ENCODE data around the gene REEP1.

REEP1 gene

GRCh38 chr2:86296947-86297346 is 40.5 kb downstream of the REEP1 start (continued):
- TF ChIP-seq ZNF112 (tag by site-specific recombination; IDR thresholded peaks at IDR 0.05) (no peak), ZBTB49 (tag by site-specific recombination; IDR thresholded peaks at IDR 0.05; ENCODE audit: low read depth) (no peak), ZNF776 (tag by site-specific recombination; IDR thresholded peaks at IDR 0.05; ENCODE audit: borderline replicate concordance) (no peak), INSM2 (tag by site-specific recombination; IDR thresholded peaks at IDR 0.05) (no peak), ZNF37A (tag by site-specific recombination; IDR thresholded peaks at IDR 0.05) (no peak), GFI1B (tag by site-specific recombination; IDR thresholded peaks at IDR 0.05) (no peak), ZFHX2 (tag by site-specific recombination; conservative IDR thresholded peaks at IDR 0.05) (no peak)

GRCh38 chr2:86295066-86295465 is 42.4 kb downstream of the REEP1 start:
- Histone ChIP-seq H3K36me3 (ENCODE audit: control insufficient read depth in 2 of 2, insufficient read depth in 1 of 2, low read length in 2 of 2) (no peaks in the 10 kb centered on the region), H3K27ac (ENCODE audit: extremely low read depth, low read depth, low read length) (no peak overlapping the region), H3K4me3 (ENCODE audit: low read depth, low read length) (no peak overlapping the region), H3K9me3 (ENCODE audit: control insufficient read depth, insufficient read depth, low read depth, low read length) (no peaks in the 10 kb centered on the region), H3K4me1 (ENCODE audit: control insufficient read depth, insufficient read depth, low read length) (peaks cover 7% of the 10 kb centered on the region; the same call in 1 of the 2 replicates)
- TF ChIP-seq TRIM28 (IDR thresholded peaks at IDR 0.05; ENCODE audit: borderline replicate concordance, low read length), result no peak
- ChIA-PET CTCF (interaction anchor here (0.7 to 1.5 kb wide), 2 partner anchors 51 to 78 kb away, joined by 3 to 4 read pairs; no protein-coding TSS in a partner anchor), POLR2A (no interaction called here)

GRCh38 chr2:86293612-86294011 is 43.8 kb downstream of the REEP1 start:
- no peak for TF ChIP-seq SETDB1 (IDR thresholded peaks at IDR 0.05; ENCODE audit: insufficient read length, low read length)
- TF ChIP-seq ZNF292 (tag by site-specific recombination; IDR thresholded peaks at IDR 0.05; ENCODE audit: borderline replicate concordance, low read depth), result no peak
- TF ChIP-seq ZNF148 (tag by site-specific recombination; IDR thresholded peaks at IDR 0.05; ENCODE audit: borderline replicate concordance), result no peak
- TF ChIP-seq ZNF768 (tag by site-specific recombination; IDR thresholded peaks at IDR 0.05), result no peak
- TF ChIP-seq ZBTB48 (tag by site-specific recombination; IDR thresholded peaks at IDR 0.05), result no peak
- no peak for TF ChIP-seq ZNF354C (tag by site-specific recombination; IDR thresholded peaks at IDR 0.05; ENCODE audit: borderline replicate concordance, low read depth)
- TF ChIP-seq ZSCAN18 (tag by site-specific recombination; IDR thresholded peaks at IDR 0.05), result no peak
- Histone ChIP-seq H3K36me3 (ENCODE audit: control insufficient read depth in 2 of 2, insufficient read depth in 1 of 2, low read length in 2 of 2) (no peaks in the 10 kb centered on the region), H3K9me3 (ENCODE audit: control insufficient read depth, insufficient read depth, low read depth, low read length) (no peaks in the 10 kb centered on the region), H3K4me3 (ENCODE audit: low read depth, low read length) (no peak overlapping the region), H3K4me1 (ENCODE audit: control insufficient read depth, insufficient read depth, low read length) (peaks cover 7% of the 10 kb centered on the region; the same call in 1 of the 2 replicates), H3K27ac (ENCODE audit: extremely low read depth, low read depth, low read length) (no peak overlapping the region)
- POLR2A ChIA-PET, result no interaction called here
- CTCF ChIA-PET, result no interaction called here

Data from HEK293 (cell line).